Keratinocyte (primary cell): Measurements from ENCODE around the gene IDH3A. TPM values are rescaled to one million over a fixed set of nuclear protein-coding genes. Genes with fewer than 3 reads are reported as not detected.

Experiments used
- DNase-seq: peaks from one replicate; pipeline ENCODE4 v3.0.0-alpha.2; 2011; ENCODE audit warnings: low read depth, missing footprints, low spot score
- FAIRE-seq: peaks from 2 replicates; lab custom pipeline; 2011; peaks lifted over from hg19 to GRCh38; lab: Jason Lieb, UNC
- H2AFZ ChIP-seq: 2 replicates; pipeline ENCODE4 v1.6.0; 2012; ENCODE audit warnings: low read length, control low read depth, inconsistent platforms; ENCODE audit not compliant: control insufficient read depth
- H3K27ac ChIP-seq: 2 replicates; pipeline ENCODE4 v1.5.1; 2011; ENCODE audit warnings: low read length; ENCODE audit not compliant: control insufficient read depth, insufficient read depth
- H3K27me3 ChIP-seq: 3 replicates; pipeline ENCODE4 v1.6.0; 2011; ENCODE audit warnings: low read length; ENCODE audit not compliant: control insufficient read depth, insufficient read depth; ENCODE audit errors: extremely low read depth
- H3K36me3 ChIP-seq, 2 experiments: 2 replicates in 1 of 2; 3 replicates in 1 of 2; pipeline ENCODE4 v1.5.1; 2011; ENCODE audit warnings: low read length in 2 of 2, mild to moderate bottlenecking in 1 of 2; ENCODE audit not compliant: control insufficient read depth in 2 of 2, insufficient read depth in 2 of 2; ENCODE audit errors: extremely low read depth in 1 of 2
- H3K4me1 ChIP-seq: 3 replicates; pipeline ENCODE4 v1.5.1; 2011; ENCODE audit warnings: low read length; ENCODE audit not compliant: control insufficient read depth, insufficient read depth; ENCODE audit errors: extremely low read depth
- H3K4me2 ChIP-seq: 3 replicates; pipeline ENCODE4 v1.6.0; 2011; ENCODE audit warnings: low read depth, low read length; ENCODE audit not compliant: control insufficient read depth, insufficient read depth; ENCODE audit errors: extremely low read depth
- H3K4me3 ChIP-seq, 3 experiments: fragments of 200-600 bp in 1 of 3; sonication (generic) in 1 of 3; 2 replicates in 2 of 3; 3 replicates in 1 of 3; pipeline ENCODE4 v1.5.1; 2011 to 2016; ENCODE audit warnings: low read length in 3 of 3, mild to moderate bottlenecking in 3 of 3, control low read depth in 2 of 3, inconsistent platforms in 1 of 3, low read depth in 1 of 3, mixed read lengths in 1 of 3, mixed run types in 1 of 3, moderate library complexity in 1 of 3; ENCODE audit not compliant: control insufficient read depth in 2 of 3, insufficient read depth in 2 of 3; ENCODE audit errors: extremely low read depth in 1 of 3
- H3K79me2 ChIP-seq: 2 replicates; pipeline ENCODE4 v1.6.0; 2012; ENCODE audit warnings: low read length; ENCODE audit not compliant: control insufficient read depth, insufficient read depth
- H3K9ac ChIP-seq: 3 replicates; pipeline ENCODE4 v1.6.0; 2011; ENCODE audit warnings: low read length; ENCODE audit not compliant: control insufficient read depth, insufficient read depth; ENCODE audit errors: extremely low read depth
- H3K9me1 ChIP-seq: 3 replicates; pipeline ENCODE4 v1.6.0; 2011; ENCODE audit warnings: low read length; ENCODE audit not compliant: control insufficient read depth, insufficient read depth; ENCODE audit errors: extremely low read depth
- H3K9me3 ChIP-seq: 2 replicates; pipeline ENCODE4 v1.5.1; 2012; ENCODE audit warnings: low read depth, low read length; ENCODE audit not compliant: control insufficient read depth
- H4K20me1 ChIP-seq: 3 replicates; pipeline ENCODE4 v1.6.0; 2011; ENCODE audit warnings: low read length; ENCODE audit not compliant: control insufficient read depth, insufficient read depth; ENCODE audit errors: extremely low read depth
- CTCF ChIP-seq, 3 experiments: IDR thresholded peaks in 1 of 3; conservative IDR thresholded peaks in 1 of 3; optimal IDR thresholded peaks in 1 of 3; 2 replicates in 2 of 3; 3 replicates in 1 of 3; pipeline versions ENCODE3 to v1.5.1; 2011; ENCODE audit warnings: low read length in 3 of 3, mild to moderate bottlenecking in 3 of 3, moderate library complexity in 2 of 3, control low read depth in 1 of 3, inconsistent platforms in 1 of 3; ENCODE audit not compliant: insufficient read depth in 2 of 3; ENCODE audit errors: extremely low read depth in 1 of 3
- EZH2 ChIP-seq: IDR thresholded peaks from one replicate; pipeline ENCODE4 v1.6.1; 2012; ENCODE audit warnings: inconsistent platforms, mild to moderate bottlenecking, low read length, moderate library complexity
- dilution Hi-C: fragments of 300-500 bp; cut with MboI; formaldehyde crosslinking; loops from one replicate; pipeline ENCODE4 v1.7.0; 2020; ENCODE audit warnings: low sequenced_read_pairs; ENCODE audit not compliant: extremely low pct_ligation_motif_present
- polyA minus RNA-seq, 3 experiments: library from RNA; depleted of rRNA, polyadenylated mRNA; stranded (reverse); fragments of >200 nt; gene quantifications; 1 replicate in 1 of 3; 2 replicates in 1 of 3; 3 replicates in 1 of 3; pipeline ENCODE4 v1.2.3, GENCODE V29; 2011
- polyA plus RNA-seq, 5 experiments: library from polyadenylated mRNA; depleted of rRNA in 3 of 5; stranded (reverse) in 3 of 5; stranded (forward) in 1 of 5; unstranded in 1 of 5; fragments of >200 nt; gene quantifications; 1 replicate in 1 of 5; 2 replicates in 3 of 5; 3 replicates in 1 of 5; pipeline versions ENCODE4 v1.2.1 to v1.2.3, GENCODE V29; 2011 to 2012; ENCODE audit warnings: missing spikeins in 2 of 5, low read depth in 1 of 5, low replicate concordance in 1 of 5

IDH3A gene
- polyA plus RNA-seq (59.4 to 118 TPM (median 110 TPM) in 3 replicates), polyA minus RNA-seq (28.9 to 116 TPM (median 51.2 TPM) in 3 replicates)
- 32.8 TPM for polyA plus RNA-seq (2011; ENCODE audit: low read depth)
- polyA plus RNA-seq (2011; cell fraction: cytosol; rRNA removed) = 67.0 and 116 TPM in 2 replicates
- 67.9 and 81.5 TPM in 2 replicates for polyA plus RNA-seq (2011; cell fraction: nucleus; rRNA removed)
- 76.5 and 80.3 TPM in 2 replicates for polyA plus RNA-seq (2012; ENCODE audit: low replicate concordance)
- 60.4 TPM for polyA minus RNA-seq (2011; cell fraction: cytosol; rRNA and poly(A)+ RNA removed)
- 20.3 and 30.2 TPM in 2 replicates for polyA minus RNA-seq (2011; cell fraction: nucleus; rRNA and poly(A)+ RNA removed)

DNA sequence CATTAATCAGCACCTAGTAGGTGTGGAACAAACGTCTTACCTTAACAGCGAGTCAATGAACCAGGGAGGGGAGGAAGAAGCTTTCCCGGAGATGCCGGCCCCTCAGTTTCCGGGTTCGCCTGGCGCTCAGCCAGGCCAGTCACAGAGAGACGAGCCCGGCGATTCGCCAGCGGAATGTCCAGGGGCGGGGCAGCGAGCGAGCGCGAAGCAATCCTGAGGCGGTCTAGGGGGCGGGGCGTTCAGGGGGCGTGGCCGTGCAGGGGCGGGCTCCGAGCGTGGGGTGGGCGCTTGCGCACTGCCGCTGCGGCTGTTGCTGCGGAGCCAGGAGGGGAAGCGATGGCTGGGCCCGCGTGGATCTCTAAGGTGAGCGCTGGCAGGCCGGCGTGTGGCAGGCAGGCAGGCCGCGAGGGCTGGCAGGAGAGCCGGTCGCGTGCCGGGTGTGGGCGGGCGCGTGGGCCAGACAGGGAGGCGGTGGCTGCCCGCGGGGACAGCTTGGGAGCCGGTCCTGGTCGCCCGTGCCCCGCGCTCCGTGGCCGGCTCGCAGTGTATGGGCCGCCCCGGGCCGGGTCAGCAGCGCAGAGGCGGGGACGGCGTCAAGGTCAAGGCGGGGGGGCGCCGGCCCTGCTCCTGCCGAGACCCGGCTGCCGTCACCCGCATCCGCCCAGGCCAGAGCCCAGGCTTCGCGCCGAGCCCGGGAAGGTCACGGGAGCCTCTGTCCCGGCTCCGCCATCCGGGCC lies at the start of gene IDH3A:
Gene IDH3A (plus strand): TSS at position 295 of the 737 bp plus-strand sequence. CDS start 42 bp downstream, at position 337.
- H3K4me3 ChIP-seq = peak within 1 kb of the TSS; percentile 61 to 88 (median 76)
- H3K4me2 ChIP-seq = peak within 1 kb of the TSS; percentile 90
- FAIRE-seq = peak; percentile 48
- peaks cover 38% of the 10 kb centered on the region for H3K79me2 ChIP-seq
- peak; percentile 71 for DNase-seq
- peaks cover 0 to 3% of the 10 kb centered on the region in 2 experiments for H3K36me3 ChIP-seq
- H3K27ac ChIP-seq = peak within 1 kb of the TSS; percentile 82
- peaks cover 33% of the 10 kb centered on the region for H3K4me1 ChIP-seq
- no peaks in the 10 kb centered on the region for H3K27me3 ChIP-seq
- no peaks in the 10 kb centered on the region for H4K20me1 ChIP-seq
- dilution Hi-C loops = no loop called here
- H2AFZ ChIP-seq = peak within 1 kb of the TSS; percentile 49
- H3K9ac ChIP-seq = peak within 1 kb of the TSS; percentile 85
- no peaks in the 10 kb centered on the region for H3K9me1 ChIP-seq
- H3K9me3 ChIP-seq = no peaks in the 10 kb centered on the region
- TF ChIP-seq EZH2 (no peak), CTCF (optimal IDR thresholded peaks at IDR 0.05 in 1 of 3, IDR thresholded peaks at IDR 0.05 in 1 of 3, conservative IDR thresholded peaks at IDR 0.05 in 1 of 3; ENCODE audit: extremely low read depth in 1 of 3, insufficient read depth in 2 of 3, low read length in 3 of 3) (no peak)

- no peak overlapping the region for H2AFZ ChIP-seq
- no peak overlapping the region for H3K4me3 ChIP-seq
- H3K9me1 ChIP-seq = no peaks in the 10 kb centered on the region
- H3K4me2 ChIP-seq = no peak overlapping the region
- H3K36me3 ChIP-seq = no peaks in the 10 kb centered on the region
- TF ChIP-seq EZH2 = no peak
- TF ChIP-seq CTCF (optimal IDR thresholded peaks at IDR 0.05 in 1 of 3, IDR thresholded peaks at IDR 0.05 in 1 of 3, conservative IDR thresholded peaks at IDR 0.05 in 1 of 3; ENCODE audit: extremely low read depth in 1 of 3, insufficient read depth in 2 of 3, low read length in 3 of 3) = no peak
- H4K20me1 ChIP-seq = no peaks in the 10 kb centered on the region
- H3K27ac ChIP-seq = no peak overlapping the region
- H3K4me1 ChIP-seq = no peaks in the 10 kb centered on the region
- no peaks in the 10 kb centered on the region for H3K27me3 ChIP-seq
- no peak for DNase-seq
- dilution Hi-C loops = no loop called here
- H3K9ac ChIP-seq = no peak overlapping the region
- H3K9me3 ChIP-seq = no peaks in the 10 kb centered on the region
- no peak for FAIRE-seq
- no peaks in the 10 kb centered on the region for H3K79me2 ChIP-seq
These were observed 48.3 kb upstream of the IDH3A start for GRCh38 chr15:78100886-78101285.
